Measurements from ENCODE around the gene THEMIS.
"Not testable (repeated sequence)": the region's sequence is repeated elsewhere in the genome, so short reads cannot be mapped to it uniquely, and the experiment has no call there.

THEMIS gene

GRCh38 chr6:127938701-127939100 is 37.8 kb upstream of the THEMIS start:
- peak; percentile 70 for DNase-seq (ENCODE audit: low read depth)
- H3K4me3 ChIP-seq (ENCODE audit: low read length) = no peak overlapping the region
- TF ChIP-seq CTCF (conservative IDR thresholded peaks at IDR 0.05; ENCODE audit: low read length) = no peak

- no peak overlapping the region for H3K4me3 ChIP-seq (ENCODE audit: low read length)
Observed at GRCh38 chr6:127937747-127938146, 36.9 kb upstream of the THEMIS start.

GRCh38 chr6:127937102-127937501 is 36.2 kb upstream of the THEMIS start:
- H3K4me3 ChIP-seq (ENCODE audit: low read length) = no peak overlapping the region
- no peak for TF ChIP-seq CTCF (conservative IDR thresholded peaks at IDR 0.05; ENCODE audit: low read length)
- peak; percentile 12 for DNase-seq (ENCODE audit: low read depth)

More at GRCh38 chr6:127937747-127938146, 36.9 kb upstream of the THEMIS start:
- no peak for TF ChIP-seq CTCF (conservative IDR thresholded peaks at IDR 0.05; ENCODE audit: low read length)
- no peak for DNase-seq (ENCODE audit: low read depth)

- H3K4me3 ChIP-seq (ENCODE audit: low read length) = no peak overlapping the region
- TF ChIP-seq CTCF (conservative IDR thresholded peaks at IDR 0.05; ENCODE audit: low read length) = no peak
- no peak for DNase-seq (ENCODE audit: low read depth)
Observed at GRCh38 chr6:127934956-127935355, 34.1 kb upstream of the THEMIS start.

GRCh38 chr6:127933852-127934840 is 33.3 kb upstream of the THEMIS start:
- TF ChIP-seq CTCF (conservative IDR thresholded peaks at IDR 0.05; ENCODE audit: low read length) = no peak
- no peak for DNase-seq (ENCODE audit: low read depth)
- H3K4me3 ChIP-seq (ENCODE audit: low read length) = no peak overlapping the region

- no peak for TF ChIP-seq CTCF (conservative IDR thresholded peaks at IDR 0.05; ENCODE audit: low read length)
- no peak for DNase-seq (ENCODE audit: low read depth)
Observed at GRCh38 chr6:127933137-127933536, 32.3 kb upstream of the THEMIS start.

GRCh38 chr6:127932708-127933107 is 31.9 kb upstream of the THEMIS start:
- no peak for TF ChIP-seq CTCF (conservative IDR thresholded peaks at IDR 0.05; ENCODE audit: low read length)
- no peak for DNase-seq (ENCODE audit: low read depth)
- no peak overlapping the region for H3K4me3 ChIP-seq (ENCODE audit: low read length)

More at GRCh38 chr6:127933137-127933536, 32.3 kb upstream of the THEMIS start:
- no peak overlapping the region for H3K4me3 ChIP-seq (ENCODE audit: low read length)

- DNase-seq (ENCODE audit: low read depth); H3K4me3 ChIP-seq (ENCODE audit: low read length): not testable (repeated sequence)
Observed at GRCh38 chr6:127926441-127926840, 25.6 kb upstream of the THEMIS start.

Data from AG10803 (cell line).